ENCODE data around the gene ADORA3.
"Not testable (repeated sequence)": the region's sequence is repeated elsewhere in the genome, so short reads cannot be mapped to it uniquely, and the experiment has no call there.

ADORA3 gene

DNA sequence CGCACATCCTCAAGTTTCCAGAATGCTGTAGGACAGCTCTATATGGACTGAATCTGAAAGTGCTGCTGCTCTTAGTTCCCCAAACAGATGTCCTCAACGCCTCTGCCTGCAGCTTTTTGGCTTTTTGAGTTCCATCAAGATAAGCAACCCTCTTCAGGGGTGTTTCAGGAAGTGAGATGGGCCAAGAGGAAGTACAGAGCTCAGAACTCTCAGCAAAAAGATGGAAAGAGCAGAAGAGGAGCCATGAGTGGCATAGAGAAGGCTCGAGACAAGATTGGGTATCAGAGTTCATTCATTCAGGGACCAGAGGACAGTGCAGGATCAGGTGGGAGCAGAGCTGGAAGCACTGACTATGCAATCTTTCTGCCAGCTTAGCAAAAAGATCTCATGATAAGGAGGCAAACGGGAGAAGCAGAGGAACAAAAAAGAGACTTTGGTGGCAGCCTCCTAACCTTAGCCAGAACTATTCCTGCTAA is at the start of gene ADORA3, which contains the start of gene TMIGD3:
Gene ADORA3, minus strand, starts transcription at position 49 of the 476 bp plus-strand sequence. CDS start 279 bp downstream, outside the sequence.
Gene TMIGD3, minus strand, starts transcription at position 49 of the 476 bp plus-strand sequence. CDS start 279 bp downstream, outside the sequence.
- DNase-seq (ENCODE audit: low read depth in 2 of 2): no peak

DNA sequence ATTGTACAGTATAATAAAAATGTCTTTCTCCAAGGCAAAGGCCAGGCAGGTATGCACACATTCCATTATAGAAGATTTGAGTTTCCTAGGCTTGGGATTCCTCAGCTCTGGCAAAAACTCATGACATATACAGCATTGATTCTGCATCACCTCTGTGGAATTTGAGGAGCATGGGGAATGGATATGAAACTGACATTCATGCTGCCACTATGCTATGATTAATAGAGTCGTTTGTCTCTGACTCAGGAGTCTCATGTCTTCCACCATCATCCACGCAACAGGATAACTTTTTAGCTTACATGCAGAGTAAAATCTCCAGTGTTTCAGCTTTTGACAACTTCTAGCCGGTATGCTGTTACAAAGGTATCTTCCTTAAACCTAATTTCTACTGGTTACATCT is 49.8 kb upstream of the ADORA3 start:
- DNase-seq (ENCODE audit: low read depth in 2 of 2): no peak

DNA sequence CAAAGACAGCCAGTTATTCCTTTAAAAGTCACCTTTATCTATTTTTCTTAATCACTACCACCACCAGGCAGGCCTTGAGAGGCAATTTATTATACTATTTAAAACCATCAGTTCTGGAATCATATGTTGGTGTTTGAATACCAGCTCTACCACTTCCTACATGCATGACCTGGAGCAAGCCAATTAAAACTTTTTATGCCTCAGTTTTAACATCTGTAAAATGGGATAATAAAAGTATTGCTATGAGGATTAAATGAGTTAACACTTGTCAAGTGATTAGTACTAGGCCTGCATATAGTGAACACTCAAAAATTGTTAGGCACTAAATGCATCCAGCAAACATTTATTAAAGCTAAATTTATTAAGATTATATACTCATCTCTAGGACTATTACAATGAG is 49.2 kb upstream of the ADORA3 start:
- DNase-seq (ENCODE audit: low read depth in 2 of 2): no peak

DNA sequence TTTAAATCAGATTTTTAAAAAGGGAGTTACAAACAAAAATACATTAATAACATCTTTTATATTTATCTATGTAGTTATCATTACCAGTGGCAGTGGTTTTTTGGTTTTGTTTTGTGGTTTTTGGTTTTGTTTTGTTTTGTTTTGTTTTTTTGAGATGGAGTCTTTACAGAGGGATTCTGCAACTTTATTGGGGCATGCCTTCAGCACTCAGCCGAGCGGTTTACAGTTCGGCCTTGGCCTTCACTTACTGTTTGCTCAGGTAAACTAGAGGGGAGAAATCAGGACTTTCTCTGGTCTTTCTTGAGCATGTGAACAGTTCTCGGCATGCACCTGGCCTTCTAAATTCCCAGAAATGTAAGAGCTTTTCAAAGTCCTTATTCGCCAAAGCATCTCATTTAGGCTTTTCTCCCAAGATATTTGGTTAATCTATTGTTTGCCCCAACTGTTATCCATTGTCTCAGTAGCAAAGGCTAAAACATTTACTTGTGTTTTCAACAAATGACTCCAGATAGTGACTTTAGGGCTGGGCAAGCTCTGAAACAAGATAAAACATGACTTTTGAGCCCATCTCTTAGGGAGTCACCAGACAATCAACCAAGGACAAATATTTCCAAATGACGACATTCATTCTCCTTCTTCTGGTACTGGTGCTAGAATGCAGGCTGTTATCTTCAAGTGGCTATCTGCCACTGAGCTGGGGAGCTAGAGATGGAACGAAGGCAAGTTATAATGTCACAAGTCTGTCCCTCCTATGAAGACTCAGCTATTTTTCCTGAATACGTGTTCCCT is 48.4 kb upstream of the ADORA3 start:
- DNase-seq (ENCODE audit: low read depth in 2 of 2): no peak

DNA sequence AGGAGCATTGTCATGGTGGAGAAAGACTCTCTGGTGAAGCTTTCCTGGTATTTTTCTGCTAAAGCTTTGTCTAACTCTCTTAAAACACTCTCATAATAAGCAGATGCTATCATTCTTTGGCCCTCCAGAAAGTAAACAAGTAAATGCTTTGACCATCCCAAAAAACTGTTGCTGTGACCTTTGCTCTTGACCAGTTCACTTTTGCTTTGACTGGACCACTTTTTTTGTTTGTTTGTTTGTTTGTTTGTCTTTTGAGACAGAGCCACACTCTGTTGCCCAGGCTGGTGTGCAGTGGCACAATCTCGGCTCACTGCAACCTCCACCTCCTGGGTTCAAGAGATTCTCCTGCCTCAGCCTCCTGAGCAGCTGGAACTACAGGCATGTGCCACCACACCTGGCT is 44.4 kb upstream of the ADORA3 start:
- not testable (repeated sequence) for DNase-seq (ENCODE audit: low read depth in 2 of 2)

DNA sequence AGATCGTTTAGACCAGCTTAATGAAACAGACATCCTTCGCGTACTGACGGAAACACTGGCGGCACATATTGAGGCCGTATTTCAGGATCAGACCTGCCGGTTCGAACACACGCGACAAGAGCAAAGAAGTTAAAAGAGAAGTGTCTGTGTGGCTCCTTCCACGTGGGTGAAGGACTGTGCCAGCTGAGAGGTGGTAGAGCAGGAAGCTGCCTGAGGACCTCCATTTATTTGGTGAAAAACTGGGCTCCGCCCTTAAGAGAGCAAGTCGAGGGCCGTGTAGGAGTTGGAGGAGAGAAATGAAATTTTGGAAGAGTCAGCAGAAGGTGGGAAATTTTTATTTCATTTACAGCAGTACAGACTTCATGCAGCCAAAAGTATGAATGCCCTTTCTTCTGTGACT is 38.8 kb upstream of the ADORA3 start:
- no peak for DNase-seq (ENCODE audit: low read depth in 2 of 2)

DNA sequence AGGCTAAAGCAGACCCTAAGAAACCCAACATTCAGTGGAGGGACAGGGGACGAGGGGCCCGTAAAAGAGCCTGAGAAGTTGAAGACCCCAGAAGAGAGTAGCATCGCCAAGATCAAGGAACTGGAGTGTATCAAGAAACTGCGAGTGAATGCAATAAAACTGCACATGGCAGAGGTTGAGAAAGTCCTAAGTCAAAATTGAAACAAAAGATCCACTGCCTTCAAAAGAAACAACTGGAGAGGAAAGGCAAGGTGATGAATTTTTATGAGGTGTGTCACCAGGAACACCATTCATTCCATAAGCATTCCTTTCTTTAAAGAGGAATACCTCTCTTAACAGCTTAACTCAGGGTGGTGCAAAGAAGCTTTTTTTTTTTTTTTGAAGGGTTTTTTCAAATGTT is 38.3 kb upstream of the ADORA3 start:
- no peak for DNase-seq (ENCODE audit: low read depth in 2 of 2)

DNA sequence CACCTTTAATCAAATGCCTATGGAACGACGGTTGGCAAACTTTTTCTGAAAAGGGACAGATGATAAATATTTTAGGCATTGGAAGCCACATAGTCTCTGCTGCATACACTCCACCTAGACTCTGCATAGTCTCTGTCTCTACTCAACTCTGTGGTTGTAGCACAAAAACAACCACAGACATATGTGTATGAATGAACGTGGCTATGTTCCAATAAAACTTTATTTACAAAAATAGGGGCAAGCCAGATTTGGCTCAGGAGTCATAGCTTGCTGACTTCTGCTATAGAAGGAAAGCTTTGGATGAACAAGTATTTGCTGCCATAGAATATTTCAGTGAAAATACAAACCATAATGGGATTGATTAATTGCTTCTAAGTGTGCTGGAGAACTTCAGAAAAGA is 37.5 kb upstream of the ADORA3 start:
- DNase-seq (ENCODE audit: low read depth in 2 of 2): no peak

DNA sequence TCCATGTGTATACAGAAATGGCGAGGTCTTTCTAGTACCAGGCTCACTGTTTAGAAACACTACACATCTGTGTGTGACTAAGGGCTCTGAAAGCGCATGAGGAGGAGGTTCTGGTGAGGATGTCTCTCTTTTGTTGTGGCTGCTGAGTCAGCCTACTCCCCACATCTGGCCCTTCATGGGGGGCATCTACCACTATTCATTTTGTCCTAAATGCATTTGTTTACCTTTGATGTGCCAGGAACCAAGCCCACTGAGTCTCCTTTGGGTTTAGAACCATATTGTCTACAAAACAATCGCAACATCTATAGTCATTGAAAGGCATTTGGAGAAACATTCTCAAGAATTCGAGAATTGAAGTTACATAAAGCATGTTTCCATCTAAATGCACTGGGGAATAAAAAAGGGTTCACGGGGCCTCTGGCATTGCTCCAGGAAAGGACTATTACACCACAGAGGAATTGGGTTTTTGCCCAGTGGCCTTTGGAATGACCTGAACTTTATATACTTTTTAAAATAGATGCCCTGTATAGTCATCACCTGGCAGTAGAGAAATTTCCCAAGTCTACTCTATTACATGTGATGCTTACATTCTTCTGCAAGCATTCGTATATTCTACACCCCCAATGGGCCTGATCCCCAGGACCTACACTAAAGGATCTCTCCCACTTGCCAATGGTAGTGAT is 35.1 kb upstream of the ADORA3 start:
- DNase-seq (ENCODE audit: low read depth in 2 of 2): no peak

DNA sequence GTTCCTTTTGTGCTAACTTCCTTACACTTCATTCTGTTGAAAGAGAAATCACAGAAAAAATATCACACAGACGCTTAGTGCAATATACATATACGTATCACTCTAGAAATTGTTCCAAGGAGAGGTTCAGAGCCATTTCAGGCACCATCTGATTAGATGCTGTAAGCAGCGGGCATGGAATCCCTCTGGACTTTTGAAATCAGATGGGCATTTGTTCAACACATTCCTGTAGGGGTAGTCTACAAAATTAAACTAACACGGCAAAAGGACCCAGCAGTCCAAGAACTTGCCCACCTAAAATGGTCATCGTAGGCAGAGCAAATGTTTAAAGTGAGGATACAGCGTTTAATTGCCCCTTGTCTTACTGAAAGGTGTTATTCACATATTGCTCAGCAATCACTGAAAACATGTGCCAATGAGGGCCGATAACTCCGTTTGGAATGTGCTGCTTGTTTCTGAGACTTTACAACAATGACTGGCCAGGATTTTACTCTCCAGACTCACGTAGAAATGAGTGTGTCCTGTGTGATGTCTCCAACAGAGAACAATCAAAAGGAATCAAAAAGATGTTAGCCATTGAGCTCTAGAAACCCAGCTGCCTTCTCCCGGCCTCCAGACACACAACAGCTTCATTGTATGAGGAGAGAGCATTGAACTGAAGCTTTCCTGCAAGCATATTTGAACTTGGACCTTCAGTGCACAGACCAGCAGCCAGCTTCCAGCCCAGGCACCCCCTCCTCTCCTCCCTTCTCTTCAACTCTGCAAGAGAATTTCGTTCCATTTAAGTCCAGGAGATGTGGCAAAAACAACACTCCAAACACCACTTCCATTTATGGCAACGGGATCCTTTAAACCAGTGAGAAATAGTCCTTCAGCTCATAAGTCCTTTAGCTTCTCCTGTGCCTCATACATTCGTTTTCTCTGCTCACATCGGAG is 32.1 kb upstream of the ADORA3 start:
- no peak for DNase-seq (ENCODE audit: low read depth in 2 of 2)

DNA sequence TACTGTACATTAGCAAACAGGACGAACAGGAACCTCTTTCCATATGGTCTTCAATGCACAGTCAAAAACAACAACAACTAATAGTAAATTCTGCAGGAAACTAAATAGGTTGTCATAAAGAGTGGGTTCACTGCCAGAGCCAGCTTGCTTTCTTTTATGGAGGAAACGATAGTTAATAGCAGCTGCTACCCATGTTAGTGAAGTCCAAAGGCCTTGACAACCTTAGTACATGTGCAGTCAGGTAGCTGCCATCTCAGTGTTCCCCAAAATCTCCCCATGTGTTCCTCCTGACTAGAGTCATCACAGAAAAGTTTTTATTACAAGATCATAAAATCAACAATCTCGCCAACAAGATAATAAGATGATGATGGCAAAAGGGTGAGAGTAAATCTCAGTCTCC is 16.6 kb upstream of the ADORA3 start:
- DNase-seq (ENCODE audit: low read depth in 2 of 2): no peak

DNA sequence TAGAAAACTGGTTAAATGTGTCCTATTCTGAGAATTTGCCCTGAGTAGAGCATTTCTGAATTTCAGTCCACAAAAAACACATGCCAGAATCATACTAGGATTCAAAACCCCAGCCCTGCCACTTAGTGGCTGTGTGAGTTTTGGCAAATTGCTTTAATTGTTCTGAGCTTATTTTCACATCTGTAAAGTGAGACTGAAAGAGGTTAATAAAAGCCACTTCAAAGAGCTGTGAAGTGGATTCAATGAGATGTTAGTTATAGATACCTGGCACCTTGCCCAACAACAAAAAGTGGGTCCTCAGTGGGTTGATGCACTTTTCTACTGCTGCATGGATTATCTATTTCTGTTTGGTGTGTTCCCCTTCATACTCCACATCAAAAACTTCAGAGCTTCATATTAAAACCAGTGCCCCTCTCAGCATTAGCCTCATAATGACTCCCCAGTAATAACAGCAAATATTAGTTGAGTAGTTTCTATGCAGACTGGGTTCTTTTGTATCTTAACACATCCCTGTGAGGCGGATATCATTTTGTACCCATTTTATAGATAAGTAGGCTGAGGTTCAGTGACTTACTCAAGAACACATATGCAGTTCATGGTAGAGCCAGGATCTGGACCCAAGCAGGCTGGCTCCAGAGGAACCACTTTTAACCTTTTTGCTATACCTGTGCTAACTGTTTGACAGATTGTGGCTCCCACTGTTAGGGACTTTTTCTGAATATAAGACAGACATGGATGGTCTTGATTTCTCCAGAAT is 14.2 kb upstream of the ADORA3 start:
- DNase-seq (ENCODE audit: low read depth in 2 of 2): no peak

DNA sequence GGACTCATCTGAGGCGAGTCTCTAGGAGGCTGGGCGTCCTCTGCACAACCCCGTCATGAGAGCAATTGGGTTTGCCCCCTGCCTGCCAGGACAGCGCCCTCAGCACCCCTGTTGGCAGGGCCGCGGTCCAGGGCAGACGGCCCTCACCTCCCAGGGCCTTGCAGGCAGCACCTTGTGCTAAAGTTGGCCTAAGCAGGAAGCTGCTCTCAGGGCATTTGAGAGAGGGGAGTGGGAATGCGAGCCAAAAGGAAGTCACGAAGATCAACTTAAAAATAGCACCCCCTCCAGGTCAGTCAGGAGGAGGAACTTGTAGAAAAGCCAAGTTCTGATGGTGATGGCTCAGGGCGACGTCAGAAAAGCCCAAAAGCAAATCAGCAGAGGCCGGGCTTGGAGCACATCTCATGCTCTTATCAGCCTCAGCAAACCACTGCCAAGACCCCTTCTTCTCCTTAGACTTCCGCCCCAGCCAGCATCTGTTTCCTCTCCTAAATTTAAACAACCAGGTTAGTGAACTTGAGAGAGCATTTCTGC is 12.6 kb upstream of the ADORA3 start:
- no peak for DNase-seq (ENCODE audit: low read depth in 2 of 2)

DNA sequence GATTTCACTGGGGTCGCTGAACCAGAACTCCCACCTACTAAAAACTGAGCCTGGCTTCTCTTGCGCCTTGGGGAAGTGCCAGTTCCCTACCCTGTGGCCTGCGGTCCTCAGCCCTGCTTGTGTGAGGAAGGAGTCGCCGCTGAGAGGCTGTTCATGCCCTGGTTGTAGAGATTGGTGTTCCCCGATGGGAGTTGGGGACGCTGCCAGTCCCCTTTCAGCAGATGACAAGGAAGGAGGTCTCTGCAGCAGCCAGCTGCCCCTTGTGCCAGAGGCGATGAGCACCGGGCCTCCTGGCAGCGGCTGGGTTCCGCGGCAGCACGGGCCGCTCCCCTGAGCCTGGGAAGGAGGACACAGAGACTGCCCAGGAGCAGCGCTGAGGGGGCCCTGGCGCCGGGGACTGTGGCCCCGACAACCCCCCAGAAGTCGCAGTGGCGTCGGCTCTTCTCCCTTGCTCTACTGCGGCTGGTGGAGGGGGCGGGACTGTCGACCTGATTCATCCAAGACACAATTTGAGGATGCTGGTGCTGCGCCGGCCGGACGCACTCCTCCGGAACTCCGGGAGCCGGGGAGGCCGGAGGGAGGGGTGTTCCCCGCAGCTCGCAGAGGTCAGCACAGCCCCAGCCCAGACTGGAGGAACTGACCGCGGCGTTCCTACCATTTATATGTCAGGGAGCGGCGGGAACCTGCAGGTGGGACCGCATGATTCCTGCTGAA is 12.0 kb upstream of the ADORA3 start:
- DNase-seq (ENCODE audit: low read depth in 2 of 2): no peak

DNA sequence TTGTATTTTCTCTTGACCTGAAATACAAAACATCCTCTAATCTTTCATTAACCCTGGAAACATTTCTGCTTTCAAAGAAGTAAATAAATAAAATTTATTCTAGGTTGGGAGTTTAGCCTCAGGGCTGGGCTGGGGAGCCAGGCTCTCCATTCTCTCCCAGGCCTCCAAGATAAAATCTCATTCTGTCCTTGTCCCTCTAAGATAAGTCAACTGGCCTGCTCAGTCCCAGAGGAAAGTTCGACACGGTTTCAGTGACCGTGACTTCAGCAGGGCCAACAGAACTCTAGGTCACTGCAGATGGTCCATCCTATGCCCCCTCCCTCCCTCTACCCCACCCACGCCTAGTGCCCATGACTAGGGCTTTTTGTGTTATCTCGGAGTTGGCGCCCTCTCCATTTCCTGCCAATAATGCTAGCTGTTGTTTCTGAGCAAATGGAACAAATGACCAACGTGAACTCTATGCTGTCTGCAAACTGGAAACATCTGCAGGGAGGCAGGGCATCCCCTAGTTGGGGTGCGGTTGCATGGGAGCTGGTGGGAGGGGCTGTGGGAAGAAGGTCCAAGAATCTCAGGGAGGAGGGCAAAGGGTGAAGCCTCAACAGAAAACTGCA is 10.1 kb upstream of the ADORA3 start:
- no peak for DNase-seq (ENCODE audit: low read depth in 2 of 2)

DNA sequence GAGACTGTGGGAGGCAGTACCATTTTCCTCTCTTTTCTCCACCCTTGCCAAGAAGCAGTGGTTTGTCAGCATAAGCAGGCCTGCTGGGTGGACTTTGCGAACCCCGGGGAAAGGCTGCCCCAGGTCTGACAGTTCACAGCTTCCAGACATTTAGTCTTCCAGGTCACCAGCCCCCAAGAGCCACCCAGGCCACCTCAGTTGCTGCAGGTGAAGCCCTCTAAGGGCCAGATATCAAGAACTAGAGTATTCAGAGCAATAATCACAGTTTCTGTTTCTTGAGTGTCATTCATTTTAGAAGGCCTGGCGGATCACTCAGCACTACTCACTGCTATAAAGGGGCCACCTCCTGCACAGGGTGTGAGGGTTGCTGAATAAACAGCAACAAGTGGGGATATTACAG is 9.5 kb upstream of the ADORA3 start:
- DNase-seq (ENCODE audit: low read depth in 2 of 2): no peak

DNA sequence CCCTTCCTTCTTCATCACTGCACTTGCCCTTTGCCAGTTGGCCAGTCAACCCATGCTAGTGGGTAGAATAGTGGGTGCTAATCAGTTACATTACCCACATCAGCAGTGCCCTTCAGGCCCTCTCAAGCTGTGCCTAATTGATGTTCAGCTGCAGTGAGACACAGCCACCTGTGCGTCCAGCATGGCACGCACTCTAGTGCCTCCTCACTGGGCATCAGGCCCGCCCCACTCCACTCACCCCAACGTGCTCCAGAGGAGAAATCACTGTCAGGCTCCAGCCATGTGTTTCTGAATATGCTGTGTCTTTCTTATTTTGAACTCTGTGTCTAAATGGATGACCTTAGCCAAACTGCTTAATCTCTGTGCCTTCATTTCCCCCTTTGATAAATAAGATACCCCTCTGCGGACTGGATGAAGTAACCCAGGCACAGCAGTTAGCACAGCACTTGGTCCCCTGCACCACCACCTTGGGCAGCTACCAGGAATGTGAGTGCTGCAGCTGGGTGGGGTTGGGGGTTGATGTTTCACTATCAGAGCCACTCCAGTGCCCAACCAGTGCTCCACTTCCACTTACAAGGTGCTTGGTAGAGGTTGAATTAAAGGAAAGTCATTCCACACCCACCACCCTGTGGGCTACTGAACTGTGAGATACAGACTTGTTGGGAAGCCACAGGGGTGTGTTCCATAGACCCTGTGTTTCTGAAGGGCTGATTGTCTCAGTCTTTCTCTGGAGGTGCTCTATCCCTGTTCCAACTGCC is 8.9 kb upstream of the ADORA3 start:
- DNase-seq (ENCODE audit: low read depth in 2 of 2): no peak

DNA sequence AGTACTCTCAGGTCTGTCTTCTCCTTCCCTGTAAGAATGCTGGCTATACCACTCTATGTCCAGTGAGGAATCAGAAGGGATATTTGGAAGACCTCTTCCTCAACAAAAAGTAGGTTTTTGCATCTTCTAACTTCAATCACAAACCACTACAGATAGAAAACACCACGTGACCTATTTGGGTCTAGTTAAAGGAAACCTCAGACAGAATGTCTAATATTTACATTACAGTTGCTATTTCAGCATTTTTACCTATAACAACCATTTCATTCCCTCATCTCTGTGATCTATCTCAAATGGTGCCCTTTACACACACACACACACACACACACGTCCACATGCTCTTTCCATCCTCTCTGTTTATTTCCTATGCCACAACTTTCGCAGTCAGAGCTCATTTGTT is 7.9 kb upstream of the ADORA3 start:
- DNase-seq (ENCODE audit: low read depth in 2 of 2): no peak

DNA sequence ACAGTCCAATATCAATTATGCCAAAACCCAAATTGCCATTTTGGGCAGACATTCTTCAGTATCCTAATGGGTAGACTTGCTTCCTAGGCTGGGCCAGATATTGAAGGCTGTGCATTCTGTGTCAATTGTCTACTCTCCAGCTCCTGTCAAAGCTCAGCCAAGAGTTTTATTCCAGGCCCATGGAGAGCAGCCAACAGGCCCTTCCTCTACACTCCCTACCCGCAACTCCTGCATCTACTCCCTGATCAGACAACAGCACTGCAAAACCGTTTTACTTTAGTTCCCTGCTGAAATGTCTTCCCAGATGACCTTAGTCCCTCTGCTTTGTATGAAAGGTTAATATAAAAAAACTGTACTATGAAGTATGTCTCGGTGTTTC is 6.6 kb upstream of the ADORA3 start:
- DNase-seq (ENCODE audit: low read depth in 2 of 2): no peak

Measured in stimulated activated CD8-positive, alpha-beta memory T cell treated with anti-CD3 and anti-CD28 coated beads, Interleukin-15, amount 100 ng/mL, for 4 hours (primary cell).